Activated naive CD4-positive, alpha-beta T cell treated with anti-CD3 and anti-CD28 coated beads, Interleukin-2, amount 50 U/mL, for 72 hours (primary cell): ENCODE measurements around the gene GNG8. TPM values are rescaled to one million over a fixed set of nuclear protein-coding genes. Genes with fewer than 3 reads are reported as not detected.

Experiments used
- ATAC-seq, 2 donors: fragments of 150-1000 bp; cut with Tn5 transposase; 2 replicates each; pipeline ENCODE4 v1.10.0; 2021; ENCODE audit warnings: mild to moderate bottlenecking in 2 of 2, moderate library complexity in 2 of 2
- DNase-seq, 2 donors: peaks; one replicate each; pipeline ENCODE4 v3.0.0; 2021 to 2022; ENCODE audit warnings: low spot score in 2 of 2
- H3K27ac Mint-ChIP-seq, 2 donors: one replicate each; pipeline ENCODE4 v1.8.0; 2022; ENCODE audit warnings: mild to moderate bottlenecking in 2 of 2, mixed read lengths in 2 of 2
- H3K36me3 Mint-ChIP-seq, 2 donors: one replicate each; pipeline ENCODE4 v1.8.0; 2022; ENCODE audit warnings: mixed read lengths in 2 of 2
- H3K9me3 Mint-ChIP-seq, 2 donors: one replicate each; pipeline ENCODE4 v1.8.0; 2022; ENCODE audit warnings: mixed read lengths in 2 of 2
- total RNA-seq, 2 donors: library from RNA; stranded (reverse); gene quantifications; one replicate each; pipeline ENCODE4 v1.2.3, GENCODE V29; 2022

Gene GNG8
- total RNA-seq, 2 donors from 2014 or later = 5.2 to 17.4 TPM

- no peak overlapping the region for H3K27ac Mint-ChIP-seq
- H3K9me3 Mint-ChIP-seq = peaks cover 0 to 7% of the 10 kb centered on the region in 2 donors
Observed at GRCh38 chr19:46650445-46650844, 14.4 kb upstream of the GNG8 start.

GRCh38 chr19:46648961-46649960, 13.3 kb upstream of the GNG8 start:
- ATAC-seq = peak; percentile 4 to 16
- no peak for DNase-seq
- H3K36me3 Mint-ChIP-seq = peaks cover 11 to 18% of the 10 kb centered on the region in 2 donors

More at GRCh38 chr19:46650445-46650844, 14.4 kb upstream of the GNG8 start:
- no peak for ATAC-seq
- DNase-seq = no peak
- peaks cover 11 to 18% of the 10 kb centered on the region in 2 donors for H3K36me3 Mint-ChIP-seq

GRCh38 chr19:46648060-46648960, 12.3 kb upstream of the GNG8 start:
- ATAC-seq (peak; percentile 38 to 52), DNase-seq (no peak)
- Mint-ChIP-seq H3K9me3 (peaks cover 0 to 7% of the 10 kb centered on the region in 2 donors), H3K36me3 (peaks cover 11 to 18% of the 10 kb centered on the region in 2 donors), H3K27ac (no peak overlapping the region)

More at GRCh38 chr19:46648961-46649960, 13.3 kb upstream of the GNG8 start:
- Mint-ChIP-seq H3K9me3 (peaks cover 0 to 7% of the 10 kb centered on the region in 2 donors), H3K27ac (no peak overlapping the region)

GRCh38 chr19:46646402-46646801, 10.4 kb upstream of the GNG8 start:
- Mint-ChIP-seq H3K27ac (no peak overlapping the region), H3K36me3 (peaks cover 11 to 18% of the 10 kb centered on the region in 2 donors)
- ATAC-seq = peak in 1 of 2 donors; percentile 41

GRCh38 chr19:46644720-46645119, 8.7 kb upstream of the GNG8 start:
- Mint-ChIP-seq H3K36me3 (peaks cover 8 to 11% of the 10 kb centered on the region in 2 donors), H3K9me3 (peaks cover 0 to 7% of the 10 kb centered on the region in 2 donors), H3K27ac (no peak overlapping the region)
- ATAC-seq (no peak), DNase-seq (no peak)

More at GRCh38 chr19:46646402-46646801, 10.4 kb upstream of the GNG8 start:
- no peak for DNase-seq
- H3K9me3 Mint-ChIP-seq = peaks cover 0 to 7% of the 10 kb centered on the region in 2 donors

GRCh38 chr19:46640656-46641055, 4.7 kb upstream of the GNG8 start:
- no peaks in the 10 kb centered on the region for H3K9me3 Mint-ChIP-seq
- H3K36me3 Mint-ChIP-seq = no peaks in the 10 kb centered on the region
- ATAC-seq = no peak

GRCh38 chr19:46639358-46640182, 3.6 kb upstream of the GNG8 start:
- no peaks in the 10 kb centered on the region for H3K36me3 Mint-ChIP-seq
- no peak overlapping the region for H3K27ac Mint-ChIP-seq
- ATAC-seq (peak in 1 of 2 donors; percentile 26), DNase-seq (peak in 1 of 2 donors; percentile 80)
- H3K9me3 Mint-ChIP-seq = no peaks in the 10 kb centered on the region

More at GRCh38 chr19:46640656-46641055, 4.7 kb upstream of the GNG8 start:
- DNase-seq = no peak
- H3K27ac Mint-ChIP-seq = no peak overlapping the region

GRCh38 chr19:46637224-46637623, 1.2 kb upstream of the GNG8 start:
- no peaks in the 10 kb centered on the region for H3K9me3 Mint-ChIP-seq
- no peak overlapping the region for H3K27ac Mint-ChIP-seq
- DNase-seq (no peak), ATAC-seq (peak in 1 of 2 donors; percentile 3)
- H3K36me3 Mint-ChIP-seq = peaks cover 0 to 4% of the 10 kb centered on the region in 2 donors

- Mint-ChIP-seq H3K36me3 (peaks cover 0 to 4% of the 10 kb centered on the region in 2 donors), H3K9me3 (no peaks in the 10 kb centered on the region), H3K27ac (no peak overlapping the region)
- no peak for DNase-seq
- ATAC-seq = no peak
Observed at GRCh38 chr19:46634656-46635218, 1.3 kb downstream of the GNG8 start.

- H3K27ac Mint-ChIP-seq = peak overlapping the region in 1 of 2 donors; percentile 16
- no peaks in the 10 kb centered on the region for H3K9me3 Mint-ChIP-seq
- DNase-seq (peak; percentile 88 to 99), ATAC-seq (peak; percentile 19 to 71)
- H3K36me3 Mint-ChIP-seq = peaks cover 0 to 4% of the 10 kb centered on the region in 2 donors
Observed at GRCh38 chr19:46634045-46634655, 1.9 kb downstream of the GNG8 start.

- peak overlapping the region in 1 of 2 donors; percentile 48 for H3K27ac Mint-ChIP-seq
- peaks cover 0 to 4% of the 10 kb centered on the region in 2 donors for H3K36me3 Mint-ChIP-seq
- H3K9me3 Mint-ChIP-seq = no peaks in the 10 kb centered on the region
- ATAC-seq (no peak), DNase-seq (no peak)
Observed at GRCh38 chr19:46633130-46633529, 2.9 kb downstream of the GNG8 start.

GRCh38 chr19:46631481-46631880, 4.5 kb downstream of the GNG8 start:
- no peak for DNase-seq
- Mint-ChIP-seq H3K9me3 (no peaks in the 10 kb centered on the region), H3K36me3 (peaks cover 0 to 4% of the 10 kb centered on the region in 2 donors), H3K27ac (no peak overlapping the region)
- ATAC-seq = no peak

GRCh38 chr19:46630586-46631205, 5.3 kb downstream of the GNG8 start:
- Mint-ChIP-seq H3K27ac (no peak overlapping the region), H3K9me3 (no peaks in the 10 kb centered on the region), H3K36me3 (peaks cover 0 to 4% of the 10 kb centered on the region in 2 donors)
- no peak for ATAC-seq
- no peak for DNase-seq

GRCh38 chr19:46629546-46630025, 6.4 kb downstream of the GNG8 start:
- Mint-ChIP-seq H3K9me3 (no peaks in the 10 kb centered on the region), H3K36me3 (peaks cover 0 to 5% of the 10 kb centered on the region in 2 donors), H3K27ac (peak overlapping the region in 1 of 2 donors; percentile 42)
- ATAC-seq (no peak), DNase-seq (no peak)
